Osteocyte (in vitro differentiated cells): ENCODE measurements around the gene GABRP. TPM values are rescaled to one million over a fixed set of nuclear protein-coding genes. Genes with fewer than 3 reads are reported as not detected.
A peak's percentile ranks its signal among the peaks of the same experiment; 100 is the strongest.

Experiments used
- DNase-seq: peaks from one replicate; pipeline ENCODE4 v3.0.0; 2021; ENCODE audit warnings: mixed read lengths; ENCODE audit not compliant: unreplicated experiment; ENCODE audit errors: extremely low spot score
- H3K27ac Mint-ChIP-seq: one replicate; pipeline ENCODE4 v1.8.0; 2021; ENCODE audit warnings: mild to moderate bottlenecking, mixed read lengths; ENCODE audit not compliant: unreplicated experiment
- H3K27me3 Mint-ChIP-seq: one replicate; pipeline ENCODE4 v1.8.0; 2021; ENCODE audit warnings: mixed read lengths; ENCODE audit not compliant: unreplicated experiment
- H3K36me3 Mint-ChIP-seq: one replicate; pipeline ENCODE4 v1.8.0; 2021; ENCODE audit warnings: mixed read lengths; ENCODE audit not compliant: unreplicated experiment
- H3K4me1 Mint-ChIP-seq: one replicate; pipeline ENCODE4 v1.8.0; 2021; ENCODE audit warnings: mixed read lengths; ENCODE audit not compliant: unreplicated experiment
- H3K4me3 Mint-ChIP-seq: one replicate; pipeline ENCODE4 v1.8.0; 2021; ENCODE audit warnings: mild to moderate bottlenecking, moderate library complexity, mixed read lengths; ENCODE audit not compliant: unreplicated experiment
- H3K9me3 Mint-ChIP-seq: one replicate; pipeline ENCODE4 v1.8.0; 2021; ENCODE audit warnings: mixed read lengths; ENCODE audit not compliant: unreplicated experiment
- CTCF ChIP-seq: fragments of 200-600 bp; sonication (generic); IDR thresholded peaks from 2 replicates; pipeline ENCODE4 v1.5.0; 2021; ENCODE audit warnings: antibody characterized with exemption, mild to moderate bottlenecking, moderate library complexity
- total RNA-seq: library from RNA; stranded (reverse); gene quantifications from 2 replicates; pipeline ENCODE4 v1.2.1, GENCODE V29; 2021

Gene GABRP
- total RNA-seq, 1 donor from 2014 or later = not detected

- no peak for TF ChIP-seq CTCF
- Mint-ChIP-seq H3K27me3 (peaks cover 20% of the 10 kb centered on the region), H3K4me1 (peaks cover 1% of the 10 kb centered on the region), H3K4me3 (no peak overlapping the region), H3K9me3 (no peaks in the 10 kb centered on the region), H3K27ac (no peak overlapping the region), H3K36me3 (no peaks in the 10 kb centered on the region)
- DNase-seq = no peak
Observed at GRCh38 chr5:170792878-170793277, 9.4 kb downstream of the GABRP start.

- Mint-ChIP-seq H3K27me3 (peaks cover 26% of the 10 kb centered on the region), H3K36me3 (no peaks in the 10 kb centered on the region), H3K4me1 (peaks cover 1% of the 10 kb centered on the region), H3K9me3 (no peaks in the 10 kb centered on the region), H3K27ac (no peak overlapping the region), H3K4me3 (no peak overlapping the region)
- TF ChIP-seq CTCF = no peak
- no peak for DNase-seq
Observed at GRCh38 chr5:170795154-170795553, 11.6 kb downstream of the GABRP start.

- Mint-ChIP-seq H3K4me3 (no peak overlapping the region), H3K27me3 (peaks cover 52% of the 10 kb centered on the region), H3K9me3 (no peaks in the 10 kb centered on the region), H3K27ac (no peak overlapping the region), H3K36me3 (no peaks in the 10 kb centered on the region), H3K4me1 (no peaks in the 10 kb centered on the region)
- DNase-seq = no peak
- TF ChIP-seq CTCF = no peak
Observed at GRCh38 chr5:170805666-170806065, 22.1 kb downstream of the GABRP start.

GRCh38 chr5:170809551-170809950 lies 26.0 kb downstream of the GABRP start:
- no peaks in the 10 kb centered on the region for H3K36me3 Mint-ChIP-seq
- no peak overlapping the region for H3K4me3 Mint-ChIP-seq
- H3K27ac Mint-ChIP-seq = no peak overlapping the region
- no peaks in the 10 kb centered on the region for H3K4me1 Mint-ChIP-seq
- peaks cover 36% of the 10 kb centered on the region for H3K27me3 Mint-ChIP-seq
- no peak for DNase-seq
- no peaks in the 10 kb centered on the region for H3K9me3 Mint-ChIP-seq
- peak; percentile 70 for TF ChIP-seq CTCF

GRCh38 chr5:170811719-170812118 lies 28.2 kb downstream of the GABRP start:
- H3K9me3 Mint-ChIP-seq = no peaks in the 10 kb centered on the region
- no peak overlapping the region for H3K4me3 Mint-ChIP-seq
- H3K27me3 Mint-ChIP-seq = peaks cover 27% of the 10 kb centered on the region
- no peaks in the 10 kb centered on the region for H3K36me3 Mint-ChIP-seq
- DNase-seq = no peak
- no peak for TF ChIP-seq CTCF
- no peaks in the 10 kb centered on the region for H3K4me1 Mint-ChIP-seq
- no peak overlapping the region for H3K27ac Mint-ChIP-seq
